ENCODE data around the gene ZNF618.

DNA sequence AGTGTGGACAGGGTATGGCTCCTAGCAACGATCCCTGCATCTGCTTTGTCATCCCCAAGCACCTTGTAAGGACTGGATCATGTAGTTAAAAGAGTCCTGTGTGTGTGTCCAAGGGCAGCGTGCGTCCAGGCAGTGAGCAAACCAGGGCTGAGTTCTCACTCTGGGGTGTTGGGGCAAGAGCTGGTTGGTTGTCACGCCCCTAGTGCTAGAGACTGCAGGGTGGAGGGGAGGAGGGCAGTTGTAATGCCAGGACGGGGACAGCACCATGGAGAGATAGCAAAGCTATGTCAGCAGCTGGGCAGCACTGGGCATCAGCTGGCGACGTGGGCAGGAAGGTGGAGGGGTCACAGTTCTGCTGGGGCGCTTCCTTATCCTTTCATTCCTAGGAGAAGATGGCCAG lies 100.8 kb downstream of the ZNF618 start:
- TF ChIP-seq TEAD4 (IDR thresholded peaks at IDR 0.05; ENCODE audit: borderline replicate concordance, insufficient read depth) (no peak), EP300 (IDR thresholded peaks at IDR 0.05; ENCODE audit: borderline replicate concordance in 1 of 2, low read depth in 1 of 2, low read length in 1 of 2) (no peak), TAF1 (IDR thresholded peaks at IDR 0.05; ENCODE audit: borderline replicate concordance, low read depth, low read length) (no peak), GATA2 (CRISPR knock-in tag; IDR thresholded peaks at IDR 0.05) (no peak), YY1 (IDR thresholded peaks at IDR 0.05; ENCODE audit: low read depth) (no peak), ELF1 (IDR thresholded peaks at IDR 0.05) (no peak), POLR2AphosphoS5 (IDR thresholded peaks at IDR 0.05; ENCODE audit: low read depth, low read length) (no peak), SIN3A (IDR thresholded peaks at IDR 0.05; ENCODE audit: borderline replicate concordance, low read depth, low read length) (no peak), EZH2phosphoT487 (IDR thresholded peaks at IDR 0.05; ENCODE audit: borderline replicate concordance, low read depth) (no peak)
- TF ChIP-seq, protein P1, sequence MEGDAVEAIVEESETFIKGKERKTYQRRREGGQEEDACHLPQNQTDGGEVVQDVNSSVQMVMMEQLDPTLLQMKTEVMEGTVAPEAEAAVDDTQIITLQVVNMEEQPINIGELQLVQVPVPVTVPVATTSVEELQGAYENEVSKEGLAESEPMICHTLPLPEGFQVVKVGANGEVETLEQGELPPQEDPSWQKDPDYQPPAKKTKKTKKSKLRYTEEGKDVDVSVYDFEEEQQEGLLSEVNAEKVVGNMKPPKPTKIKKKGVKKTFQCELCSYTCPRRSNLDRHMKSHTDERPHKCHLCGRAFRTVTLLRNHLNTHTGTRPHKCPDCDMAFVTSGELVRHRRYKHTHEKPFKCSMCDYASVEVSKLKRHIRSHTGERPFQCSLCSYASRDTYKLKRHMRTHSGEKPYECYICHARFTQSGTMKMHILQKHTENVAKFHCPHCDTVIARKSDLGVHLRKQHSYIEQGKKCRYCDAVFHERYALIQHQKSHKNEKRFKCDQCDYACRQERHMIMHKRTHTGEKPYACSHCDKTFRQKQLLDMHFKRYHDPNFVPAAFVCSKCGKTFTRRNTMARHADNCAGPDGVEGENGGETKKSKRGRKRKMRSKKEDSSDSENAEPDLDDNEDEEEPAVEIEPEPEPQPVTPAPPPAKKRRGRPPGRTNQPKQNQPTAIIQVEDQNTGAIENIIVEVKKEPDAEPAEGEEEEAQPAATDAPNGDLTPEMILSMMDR (IDR thresholded peaks at IDR 0.05) = no peak
